NCI-H2196 treated with DMSO at 0.1 percent for 48 hours (cell line): ENCODE results near the gene GULP1.
"Not testable (repeated sequence)": the region's sequence is repeated elsewhere in the genome, so short reads cannot be mapped to it uniquely, and the experiment has no call there.

Experiments used
- DNase-seq: peaks from one replicate; lab custom pipeline; 2025; ENCODE audit not compliant: unreplicated experiment; lab: John Stamatoyannopoulos, UW

GULP1 gene

DNA sequence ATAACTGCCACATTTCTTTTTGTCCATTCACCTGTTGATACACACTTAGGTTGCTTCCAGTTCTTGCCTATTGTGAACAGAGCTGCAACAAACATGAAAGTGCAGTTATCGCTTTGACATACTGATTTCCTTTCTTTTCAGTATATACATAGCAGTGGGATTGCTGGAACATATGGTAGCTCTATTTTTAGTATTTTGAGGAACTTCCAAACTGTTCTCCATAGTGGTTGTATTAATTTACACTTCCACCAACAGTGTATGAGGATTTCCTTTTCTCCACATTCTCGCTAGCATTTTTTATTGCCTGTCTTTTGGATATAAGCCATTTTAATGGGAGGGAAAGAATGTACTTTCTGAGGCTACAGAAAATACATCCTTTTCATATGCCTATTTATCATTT lies 167.4 kb downstream of the GULP1 start:
- no peak for DNase-seq

DNA sequence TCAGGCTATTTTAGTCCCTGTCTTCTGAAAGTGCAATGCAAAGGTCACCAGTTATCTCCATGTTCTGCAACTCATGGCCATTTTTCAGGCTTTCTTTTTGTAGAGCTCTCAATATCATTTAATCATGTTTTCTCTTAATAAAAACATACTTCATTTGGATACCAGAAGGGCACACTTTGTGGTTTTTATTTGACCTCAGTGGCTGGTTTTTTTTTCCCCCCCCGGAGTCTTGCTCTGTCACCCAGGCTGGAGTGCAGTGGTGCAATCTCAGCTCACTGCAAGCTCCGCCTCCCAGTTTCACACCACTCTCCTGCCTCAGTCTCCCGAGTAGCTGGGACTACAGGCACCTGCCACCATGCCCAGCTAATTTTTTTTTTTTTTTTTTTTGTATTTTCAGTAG lies 174.4 kb downstream of the GULP1 start:
- not testable (repeated sequence) for DNase-seq

DNA sequence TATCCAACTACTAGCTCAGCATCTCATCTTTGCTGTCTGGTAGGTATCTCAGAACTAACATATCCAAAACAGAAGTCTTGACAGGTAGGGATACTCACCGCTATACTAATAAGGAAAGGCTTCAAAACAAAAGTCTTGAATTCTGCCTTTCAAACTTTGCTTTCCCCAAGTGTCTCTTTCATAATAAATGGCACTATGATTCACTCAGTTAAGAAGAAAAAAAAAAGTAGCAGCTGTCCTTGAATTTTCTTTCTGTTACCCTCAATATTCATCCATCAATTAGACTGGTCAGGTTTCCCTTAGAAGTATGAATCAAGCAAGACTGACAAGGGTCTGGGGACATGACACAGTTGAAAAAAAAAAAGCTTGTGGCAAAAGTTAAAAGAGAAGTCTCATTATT lies 175.1 kb downstream of the GULP1 start:
- no peak for DNase-seq

DNA sequence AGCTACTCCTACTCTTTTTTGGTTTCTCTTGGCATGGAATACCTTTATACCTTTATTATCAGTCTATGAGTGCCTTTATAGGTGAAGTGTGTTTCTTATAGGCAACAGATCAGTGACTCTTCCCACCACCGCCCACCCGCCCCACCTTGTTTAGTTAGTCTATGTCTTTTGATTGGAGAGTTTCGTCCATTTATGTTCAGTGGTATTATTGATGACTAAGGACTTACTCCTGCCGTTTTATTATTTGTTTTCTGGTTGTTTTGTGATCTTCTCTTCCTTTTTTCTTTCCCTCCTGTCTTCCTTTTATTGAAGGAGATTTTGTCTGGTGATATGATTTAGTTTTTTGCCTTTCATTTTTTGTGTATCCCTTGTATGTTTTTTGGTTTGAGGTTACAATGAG lies 179.5 kb downstream of the GULP1 start:
- DNase-seq, result no peak

DNA sequence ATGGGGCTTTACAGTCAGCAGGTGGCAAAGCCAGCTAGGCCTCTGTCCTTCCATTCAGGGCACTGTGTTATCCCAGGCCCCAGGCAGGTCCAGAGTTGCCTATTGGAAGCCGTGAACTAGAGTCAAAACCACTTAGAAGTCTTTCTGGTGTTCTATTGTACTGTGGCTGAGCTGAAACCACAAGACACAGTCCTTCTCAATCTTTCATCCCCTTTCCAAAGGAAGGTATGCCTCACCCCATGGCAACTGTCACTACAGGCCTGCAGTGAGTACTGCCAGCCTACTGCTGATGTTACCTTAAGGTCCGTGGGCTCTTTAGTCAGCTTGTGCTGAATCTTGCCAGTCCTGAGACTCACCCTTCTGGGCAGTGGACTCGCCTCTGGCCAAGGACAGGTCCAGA lies 181.6 kb downstream of the GULP1 start:
- no peak for DNase-seq

DNA sequence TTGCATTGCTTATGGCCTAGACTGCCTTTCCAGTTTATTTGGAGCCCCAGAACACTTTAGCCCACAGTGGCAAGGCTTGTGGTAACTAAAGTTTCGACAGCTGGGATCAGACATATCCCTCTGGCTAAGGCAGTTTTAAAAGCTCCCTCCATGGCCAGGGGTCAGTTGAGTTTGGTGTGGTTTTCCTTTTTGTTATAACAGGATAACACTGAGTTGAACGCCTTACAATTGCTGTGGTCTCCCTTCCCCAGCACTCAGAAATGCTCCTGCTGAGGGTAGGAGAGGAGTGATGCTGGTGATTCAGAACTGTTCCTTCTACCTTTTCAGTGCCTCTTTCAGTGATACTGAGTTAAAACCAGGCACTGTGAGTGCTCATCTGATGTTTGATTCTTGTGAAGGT lies 182.6 kb downstream of the GULP1 start:
- DNase-seq, result no peak

DNA sequence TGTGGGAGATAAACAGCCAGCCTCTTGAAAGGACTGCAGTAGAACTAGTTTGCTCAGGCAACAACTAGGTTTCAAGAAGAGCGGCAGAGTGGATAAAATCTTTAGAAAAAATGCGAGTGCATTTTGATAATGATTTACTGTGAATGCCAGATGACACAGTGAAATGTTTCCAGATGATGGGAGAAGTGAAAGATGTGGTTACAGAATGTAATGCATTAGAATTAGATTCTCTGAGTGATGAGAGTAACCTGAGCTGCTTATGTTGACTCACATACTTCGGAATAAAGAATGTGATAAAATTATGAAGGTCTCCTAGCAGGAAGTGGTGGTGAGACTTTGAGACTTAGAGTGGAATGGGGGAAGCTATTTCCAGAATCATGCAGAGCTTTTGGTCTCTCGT lies 184.3 kb downstream of the GULP1 start:
- no peak for DNase-seq

DNA sequence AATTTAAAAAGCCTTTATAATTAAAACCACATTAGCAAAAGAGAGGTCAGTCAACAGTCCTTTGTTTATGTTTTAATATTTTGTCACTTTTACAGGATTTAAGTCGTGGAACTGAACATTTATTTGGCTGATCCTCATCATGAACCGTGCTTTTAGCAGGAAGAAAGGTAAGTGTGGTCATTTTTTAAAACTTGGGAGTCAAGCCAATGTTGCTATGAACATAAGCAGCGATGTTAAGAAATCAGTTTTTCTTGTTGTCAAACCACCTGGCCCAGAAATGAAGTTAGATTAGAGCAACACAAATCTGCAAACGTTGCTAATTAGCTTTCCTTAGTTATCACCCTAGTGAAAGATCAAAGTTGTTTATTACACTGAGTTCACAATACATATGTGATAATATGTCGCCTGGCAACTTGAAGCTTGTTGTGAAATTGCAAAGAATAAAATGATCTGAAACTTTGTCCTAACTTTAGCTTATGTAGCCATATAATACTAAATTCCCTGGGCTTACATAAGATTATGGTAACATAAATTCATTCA lies 186.0 kb downstream of the GULP1 start:
- no peak for DNase-seq

DNA sequence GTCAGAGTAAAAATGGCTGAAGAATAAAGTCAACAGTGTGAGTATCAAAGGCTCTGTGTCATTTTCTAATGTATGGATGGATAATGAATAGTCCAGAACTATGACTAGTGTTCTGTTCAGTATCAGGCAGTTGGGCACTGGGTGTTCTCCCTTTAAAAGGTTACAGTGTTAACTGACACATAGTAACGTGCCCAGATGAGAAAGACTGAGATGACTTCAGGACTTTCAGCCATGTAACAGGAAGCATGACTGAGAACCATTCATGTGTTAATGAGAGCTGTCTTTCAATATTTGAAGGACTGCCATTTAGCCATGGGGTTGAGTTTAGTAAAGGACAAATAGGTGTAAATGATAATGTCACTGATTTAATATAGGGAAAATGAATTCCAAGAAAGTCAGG lies 187.1 kb downstream of the GULP1 start:
- no peak for DNase-seq

DNA sequence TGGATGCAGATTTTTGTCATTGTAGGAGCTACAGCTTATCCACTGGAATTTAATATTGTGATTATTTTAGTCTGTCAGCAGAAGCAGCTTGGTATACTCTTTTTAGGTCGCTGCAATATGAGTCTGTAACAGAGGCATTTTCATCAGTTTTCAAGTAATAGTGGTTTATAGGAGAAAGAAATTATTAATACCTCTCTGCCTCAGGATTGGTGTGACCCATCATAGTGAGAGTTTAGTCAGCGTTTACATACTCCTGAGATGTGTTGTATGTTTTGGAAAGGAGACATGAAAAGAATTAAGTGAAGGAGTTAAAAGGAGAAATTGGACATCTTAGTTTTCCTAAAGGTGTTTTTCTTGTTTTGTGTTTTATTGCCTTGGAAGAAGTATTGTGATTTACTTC lies 189.8 kb downstream of the GULP1 start:
- no peak for DNase-seq

DNA sequence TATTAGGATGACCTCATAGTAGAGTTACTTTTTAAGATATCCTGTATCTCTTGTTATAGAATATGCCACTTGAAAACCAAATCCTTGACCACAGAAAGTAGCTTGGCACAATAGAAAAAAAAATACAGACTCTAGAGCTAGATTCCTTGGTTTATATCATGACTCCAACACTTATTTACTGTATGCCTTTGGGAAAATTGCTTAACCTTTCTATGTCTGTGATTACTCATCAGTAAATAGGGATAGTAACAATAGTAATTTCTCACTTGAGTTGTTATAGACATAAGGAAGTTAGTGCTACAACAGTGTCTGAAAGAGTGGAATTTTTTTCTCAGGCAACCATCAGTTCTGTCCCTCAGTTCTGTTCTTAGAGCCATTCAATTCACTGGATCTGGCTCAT lies 193.8 kb downstream of the GULP1 start:
- no peak for DNase-seq

DNA sequence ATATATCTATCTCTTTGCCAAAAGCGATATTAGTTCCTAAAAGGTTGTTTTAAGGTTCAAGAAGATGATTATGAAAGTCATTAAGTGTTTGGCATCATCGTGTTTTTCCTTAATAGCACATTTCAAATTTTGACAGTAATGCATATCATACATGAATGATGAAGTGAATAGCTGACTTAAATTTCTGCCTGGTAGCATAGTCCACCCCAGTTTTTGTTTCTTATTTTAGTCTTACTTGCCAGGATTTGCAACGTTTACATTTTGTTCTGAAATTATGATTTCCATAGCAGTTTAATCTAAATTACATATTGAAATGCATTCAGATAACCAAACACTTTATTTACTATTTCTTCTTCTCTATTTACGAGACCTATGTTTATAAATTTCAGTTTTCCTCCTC lies 201.1 kb downstream of the GULP1 start:
- DNase-seq, result no peak

DNA sequence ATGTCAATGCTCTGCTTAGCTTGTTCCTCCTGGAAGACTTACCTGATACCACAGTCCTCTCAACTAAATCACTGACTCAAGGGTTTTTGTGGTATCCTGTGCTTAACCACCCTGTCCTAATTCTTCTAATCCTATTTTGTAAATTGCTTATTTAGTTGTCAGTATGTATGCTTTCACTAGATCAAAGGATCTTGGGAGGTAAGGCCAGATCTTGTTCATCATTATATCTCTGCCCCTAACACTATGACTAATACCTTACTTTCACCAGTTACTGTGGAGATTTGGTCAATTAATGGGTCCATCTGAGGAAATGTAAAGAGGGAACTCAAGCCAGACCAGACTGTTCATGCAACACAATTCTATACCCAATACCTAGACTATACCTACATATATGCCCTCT lies 203.2 kb downstream of the GULP1 start:
- no peak for DNase-seq

DNA sequence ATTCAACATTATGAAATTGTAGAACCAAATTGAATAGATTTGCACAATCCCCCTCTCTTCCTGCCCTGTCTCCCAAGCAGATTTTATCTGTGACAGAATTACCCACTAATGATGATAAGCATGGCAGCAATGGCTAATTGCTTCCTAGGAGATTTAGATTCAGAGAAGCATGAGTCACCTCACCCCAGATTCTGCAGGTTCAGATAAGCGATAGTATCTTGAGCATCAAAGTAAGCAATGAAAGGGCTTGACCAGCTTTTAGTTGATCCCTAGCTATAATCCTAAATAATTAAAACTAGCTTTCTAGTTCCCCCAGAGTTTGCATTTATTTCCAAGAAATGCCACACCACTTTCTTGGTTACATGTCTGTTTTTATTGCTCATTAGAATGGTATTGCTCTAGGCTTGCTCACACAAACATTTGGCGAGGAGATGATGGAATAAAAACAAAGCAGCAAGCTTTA lies 204.3 kb downstream of the GULP1 start:
- no peak for DNase-seq

DNA sequence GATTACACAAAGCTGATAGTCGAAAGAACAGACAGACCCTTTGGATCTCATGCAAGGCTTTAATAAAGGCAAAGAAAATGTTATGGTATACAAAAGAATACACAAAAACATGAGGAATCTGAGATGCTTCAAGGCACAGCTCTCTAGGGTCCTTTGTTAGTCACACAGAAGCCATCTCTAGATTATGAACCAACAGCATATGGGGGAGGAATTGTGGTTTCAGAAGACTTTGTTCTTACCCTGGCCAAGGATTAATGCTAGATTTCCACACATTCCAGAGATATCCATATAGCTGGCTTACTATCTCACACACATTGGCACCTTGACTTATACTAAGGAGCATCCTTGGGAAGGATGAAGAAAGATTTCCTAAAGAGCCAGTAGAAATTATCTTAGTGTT lies 206.1 kb downstream of the GULP1 start:
- no peak for DNase-seq

DNA sequence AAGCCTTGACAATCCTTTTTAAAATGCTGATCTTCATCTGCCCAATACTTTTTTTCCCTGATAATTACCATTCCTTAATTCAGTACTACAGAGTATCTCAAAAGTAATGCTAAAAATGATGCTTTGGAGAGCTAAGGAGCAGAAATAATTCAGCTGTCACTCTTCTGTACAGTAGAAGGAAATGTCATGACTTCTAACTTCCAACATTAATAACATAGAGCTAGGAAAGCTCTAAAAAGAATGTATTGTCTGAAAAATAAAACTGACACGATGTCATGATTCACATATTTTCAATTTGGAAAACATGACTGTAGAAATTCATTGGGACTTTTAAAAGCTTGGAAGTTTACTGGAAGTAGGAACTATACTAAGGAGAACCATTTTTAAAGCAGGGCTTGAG lies 212.3 kb downstream of the GULP1 start:
- DNase-seq, result no peak

DNA sequence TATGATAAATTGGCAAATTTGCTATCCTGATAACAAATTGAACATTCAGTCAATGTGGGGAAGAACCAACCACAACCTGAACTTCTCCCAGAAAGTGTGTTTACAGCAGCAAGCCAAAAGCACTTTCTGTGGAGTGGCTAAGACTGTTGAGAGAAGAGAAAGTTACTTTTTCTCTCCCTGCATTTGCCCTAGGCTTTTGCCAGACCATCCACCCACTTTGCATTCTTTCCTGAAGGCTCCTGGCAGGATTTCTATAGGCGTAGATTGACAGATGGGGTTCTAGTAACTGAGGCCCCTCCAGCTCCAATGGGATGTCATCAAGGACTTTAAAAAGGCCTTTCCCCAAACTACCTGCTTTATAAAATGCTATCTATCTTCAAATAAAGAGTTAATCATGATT lies 215.2 kb downstream of the GULP1 start:
- DNase-seq, result no peak

DNA sequence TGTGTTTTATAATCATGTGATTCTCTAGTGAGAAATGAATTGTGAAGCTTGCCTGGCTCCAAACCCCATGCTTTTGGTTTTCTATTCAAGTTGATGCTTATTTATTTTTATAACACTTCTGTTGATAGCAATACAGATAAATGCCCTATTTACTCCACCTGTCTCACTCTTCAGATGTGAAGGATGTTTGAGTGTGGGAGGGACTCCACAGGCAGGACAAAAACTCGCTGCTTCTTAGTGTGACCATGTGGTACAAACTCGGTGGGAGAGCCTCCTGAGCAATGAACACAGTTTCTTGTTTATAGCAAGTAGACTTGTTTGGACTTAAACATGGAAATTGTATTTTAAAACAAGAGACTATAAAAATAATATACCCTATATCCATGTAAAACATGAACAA lies 219.7 kb downstream of the GULP1 start:
- no peak for DNase-seq

DNA sequence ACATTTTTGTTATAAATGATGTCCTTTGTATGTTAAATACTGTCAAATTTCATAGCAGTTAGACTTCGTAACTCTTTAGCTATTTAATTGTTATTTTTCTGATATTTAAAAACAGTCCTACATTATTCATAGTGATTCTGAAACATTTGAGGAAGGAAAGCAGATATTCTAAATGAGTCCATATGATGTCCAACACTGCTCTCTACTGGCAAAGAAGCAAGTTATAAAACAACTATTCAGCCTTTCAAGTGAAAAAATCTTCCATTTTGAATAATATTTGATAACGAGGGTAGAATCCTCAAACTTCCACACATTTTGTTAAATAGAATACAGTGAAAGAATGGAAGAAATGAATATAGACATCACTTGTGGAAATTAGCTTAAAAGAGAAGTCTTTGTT lies 220.8 kb downstream of the GULP1 start:
- DNase-seq, result no peak

DNA sequence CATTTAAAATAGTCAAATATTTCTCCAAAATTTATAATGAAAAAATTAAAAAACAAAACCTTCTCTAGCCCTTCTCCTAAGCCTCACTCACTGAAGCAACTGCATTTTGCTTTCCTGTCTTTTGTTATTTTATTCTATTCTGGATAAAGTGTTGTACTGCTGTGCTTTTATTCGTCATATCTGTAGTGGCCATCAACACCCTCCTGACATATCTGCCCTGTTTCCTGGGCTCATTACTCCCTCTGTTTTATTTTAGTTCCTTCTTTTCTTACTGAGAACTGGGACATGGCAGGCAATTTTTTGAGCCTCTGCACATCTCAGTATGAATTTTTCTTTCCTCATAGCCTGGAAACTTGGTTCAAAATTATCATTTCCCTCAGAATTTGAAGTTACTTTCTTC lies 224.2 kb downstream of the GULP1 start:
- no peak for DNase-seq

DNA sequence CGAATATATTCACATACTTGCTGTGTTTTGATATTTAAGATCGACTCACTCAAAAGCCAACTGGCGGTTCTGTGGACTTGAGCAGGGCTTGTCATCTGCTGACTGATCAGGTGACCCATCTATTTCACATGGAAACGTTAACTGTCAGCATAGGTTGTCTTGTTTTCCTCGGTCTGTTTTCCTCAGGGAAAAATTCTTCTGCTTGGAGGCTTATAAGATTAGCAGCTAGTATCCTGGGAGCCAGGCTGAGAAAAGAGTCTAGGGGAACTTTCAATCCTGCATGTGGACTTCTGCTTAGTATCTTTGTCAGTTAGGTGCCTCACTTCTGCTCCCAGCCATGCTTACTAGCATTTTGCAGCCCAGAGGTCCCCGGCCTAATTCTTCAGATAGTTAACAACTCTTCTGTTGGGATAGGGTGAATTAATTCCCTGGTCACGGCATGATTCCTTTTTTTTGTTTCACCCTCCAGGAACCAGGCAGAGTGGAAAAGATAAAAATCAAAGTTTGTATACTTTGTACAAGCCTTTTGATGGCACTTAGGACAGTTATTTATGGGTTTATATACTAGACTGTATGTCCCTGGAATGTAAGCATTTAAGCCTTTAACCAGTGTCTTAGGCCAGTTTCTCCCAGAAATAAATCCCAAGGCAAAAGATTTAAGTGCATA lies 226.0 kb downstream of the GULP1 start:
- DNase-seq, result no peak

DNA sequence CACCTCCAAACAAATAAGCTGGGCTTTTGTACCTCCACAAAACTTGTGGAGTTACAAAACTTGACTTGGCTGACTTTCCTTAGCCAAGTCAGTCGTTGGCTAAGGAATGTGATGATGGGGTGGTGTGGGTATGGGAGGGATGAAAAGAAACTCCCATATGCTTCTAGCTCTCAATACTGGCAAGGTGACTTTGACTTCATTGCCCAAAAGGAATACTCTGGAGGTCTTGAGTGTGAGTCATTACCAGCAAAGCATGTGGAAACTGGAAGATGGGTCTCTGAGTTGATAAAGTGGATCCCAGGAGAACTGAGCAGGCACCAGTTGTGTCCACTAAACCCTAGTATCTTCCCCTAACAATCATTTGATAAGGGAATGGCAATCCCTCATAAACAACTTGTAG lies 226.7 kb downstream of the GULP1 start:
- no peak for DNase-seq

DNA sequence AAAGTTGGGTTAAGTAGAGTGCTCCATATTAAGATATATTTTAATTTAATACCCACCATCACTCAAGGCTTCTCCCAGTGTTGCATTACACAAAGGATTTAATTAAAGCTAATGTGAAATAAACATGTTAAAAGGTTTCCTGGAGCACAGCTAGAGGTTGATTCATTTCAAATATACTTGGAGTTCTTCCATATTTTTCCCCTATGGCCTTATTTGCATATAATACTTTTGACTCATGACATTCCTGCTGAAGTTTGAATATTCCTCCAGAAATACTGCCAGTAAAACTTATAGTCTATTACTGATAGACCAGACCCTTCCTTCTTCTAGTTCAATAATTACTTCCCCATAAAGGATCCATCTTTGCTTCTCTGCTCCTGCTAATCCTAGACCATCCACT lies 227.5 kb downstream of the GULP1 start:
- DNase-seq, result no peak
